Measurements from ENCODE around the gene C2CD4C.
"Not testable (repeated sequence)": the region's sequence is repeated elsewhere in the genome, so short reads cannot be mapped to it uniquely, and the experiment has no call there.

The C2CD4C gene, protein sequence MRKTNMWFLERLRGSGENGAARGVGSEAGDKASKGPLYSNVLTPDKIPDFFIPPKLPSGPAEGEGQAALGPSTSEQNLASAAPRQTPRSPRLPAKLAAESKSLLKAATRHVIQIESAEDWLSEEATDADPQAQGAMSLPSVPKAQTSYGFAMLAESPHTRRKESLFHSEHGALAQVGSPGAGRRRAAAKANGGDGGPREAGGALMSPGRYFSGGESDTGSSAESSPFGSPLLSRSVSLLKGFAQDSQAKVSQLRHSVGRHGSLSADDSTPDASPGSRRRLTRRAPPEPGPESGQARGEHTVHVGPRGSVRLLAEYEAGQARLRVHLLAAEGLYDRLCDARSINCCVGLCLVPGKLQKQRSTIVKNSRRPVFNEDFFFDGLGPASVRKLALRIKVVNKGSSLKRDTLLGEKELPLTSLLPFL

DNA sequence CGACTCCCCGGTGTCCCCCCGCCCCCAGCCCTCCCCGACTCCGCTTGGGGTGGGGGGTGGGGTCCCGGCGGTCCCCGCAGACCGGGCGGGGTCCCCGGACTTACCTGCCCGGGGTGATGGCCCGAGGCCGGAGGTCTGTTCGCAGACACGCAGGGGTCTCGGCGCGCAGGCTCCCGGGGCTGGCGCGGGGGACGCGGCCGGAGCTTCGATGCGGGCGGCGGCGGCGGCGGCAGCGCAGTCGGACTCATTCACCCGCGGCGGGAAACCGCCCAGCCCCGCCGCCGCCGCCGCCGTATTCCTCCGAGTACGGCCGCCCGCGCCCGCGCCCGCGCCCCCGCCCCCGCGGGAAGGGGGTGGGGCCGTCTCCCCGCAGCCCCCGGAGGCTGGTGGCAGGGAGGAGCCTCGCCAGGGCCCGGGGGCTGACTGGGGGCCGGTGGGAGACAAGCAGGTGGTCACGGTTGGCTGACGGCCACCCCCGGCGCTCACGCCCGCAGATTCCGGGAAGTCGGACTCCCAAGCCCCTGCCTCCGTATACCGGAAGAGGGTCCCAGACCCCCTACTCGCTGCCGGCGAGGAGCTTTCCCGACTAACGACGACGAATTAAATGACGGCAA, at the start of gene C2CD4C:
C2CD4C (minus strand) TSS at position 246 of the 614 bp plus-strand sequence. CDS start 786 bp downstream, outside the sequence.
- DNase-seq, result no peak

DNA sequence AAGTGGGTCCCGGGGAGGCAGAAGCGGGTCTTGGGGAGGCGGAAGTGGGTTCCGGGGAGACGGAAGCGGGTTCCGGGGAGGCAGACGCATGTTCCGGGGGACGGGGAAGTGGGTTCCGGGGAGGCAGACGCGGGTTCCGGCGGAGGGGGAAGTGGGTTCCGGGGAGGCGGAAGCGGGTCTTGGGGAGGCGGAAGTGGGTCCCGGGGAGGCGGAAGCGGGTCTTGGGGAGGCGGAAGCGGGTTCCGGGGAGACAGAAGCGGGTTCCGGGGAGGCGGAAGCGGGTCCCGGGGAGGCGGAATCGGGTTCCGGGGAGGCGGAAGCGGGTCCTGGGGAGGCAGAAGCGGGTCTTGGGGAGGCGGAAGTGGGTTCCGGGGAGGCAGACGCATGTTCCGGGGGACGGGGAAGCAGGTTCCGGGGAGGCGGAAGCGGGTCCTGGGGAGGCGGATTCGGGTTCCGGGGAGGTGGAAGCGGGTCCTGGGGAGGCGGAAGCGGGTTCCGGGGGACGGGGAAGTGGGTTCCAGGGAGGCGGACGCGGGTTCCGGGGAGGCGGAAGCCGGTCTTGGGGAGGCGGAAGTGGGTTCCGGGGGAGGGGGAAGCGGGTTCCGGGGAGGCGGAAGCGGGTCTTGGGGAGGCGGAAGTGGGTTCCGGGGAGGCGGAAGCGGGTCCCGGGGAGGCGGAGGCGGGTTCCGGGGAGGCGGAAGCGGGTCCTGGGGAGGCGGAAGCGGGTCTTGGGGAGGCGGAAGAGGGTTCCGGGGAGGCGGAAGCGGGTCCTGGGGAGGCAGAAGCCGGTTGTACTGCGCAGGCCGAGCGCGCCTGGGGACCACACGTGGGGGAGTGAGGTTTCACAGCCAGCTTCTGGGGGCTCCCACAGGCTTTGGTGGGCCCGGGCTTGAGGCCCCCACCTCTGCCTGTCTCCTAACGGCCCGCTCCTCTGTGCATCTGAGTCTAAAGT, 49.4 kb upstream of the C2CD4C start:
- no peak for DNase-seq

DNA sequence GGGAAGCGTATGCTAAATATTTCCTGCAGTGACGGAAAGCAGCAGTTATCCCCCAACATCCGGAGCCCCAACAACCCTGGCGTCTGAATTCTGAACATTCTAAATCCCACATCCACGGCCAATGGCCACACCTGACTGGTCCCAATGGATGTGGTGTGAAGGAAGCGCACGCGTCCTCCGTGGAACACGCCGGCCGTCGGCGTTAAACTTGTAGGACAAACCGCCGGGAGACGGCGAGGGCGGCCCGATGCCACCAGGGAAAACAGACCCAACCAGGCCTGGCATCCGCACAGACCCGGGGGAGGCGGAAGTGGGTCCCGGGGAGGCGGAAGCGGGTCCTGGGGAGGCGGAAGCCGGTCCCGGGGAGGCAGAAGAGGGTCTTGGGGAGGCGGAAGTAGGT, 48.7 kb upstream of the C2CD4C start:
- no peak for DNase-seq

DNA sequence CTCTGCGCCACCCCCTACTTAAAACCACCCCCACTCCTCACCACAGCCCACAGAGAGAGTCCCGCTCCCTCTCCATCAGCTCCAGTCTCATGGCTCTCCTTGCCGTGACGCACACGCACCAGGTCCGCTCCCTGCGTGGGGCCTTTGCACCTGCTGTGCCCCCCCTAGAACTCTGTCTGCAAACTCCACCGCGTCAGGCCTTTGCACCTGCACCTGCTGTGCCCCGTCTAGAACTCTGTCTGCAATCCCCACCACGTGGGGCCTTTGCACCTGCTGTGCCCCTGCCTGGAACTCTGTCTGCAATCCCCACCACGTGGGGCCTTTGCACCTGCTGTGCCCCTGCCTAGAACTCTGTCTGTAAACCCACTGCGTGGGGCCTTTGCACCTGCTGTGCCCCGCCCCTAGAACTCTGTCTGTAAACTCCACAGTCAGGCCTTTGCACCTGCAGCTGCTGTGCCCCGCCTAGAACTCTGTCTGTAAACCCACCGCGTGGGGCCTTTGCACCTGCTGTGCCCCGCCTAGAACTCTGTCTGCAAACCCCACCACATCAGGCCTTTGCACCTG, 47.7 kb upstream of the C2CD4C start:
- no peak for DNase-seq

DNA sequence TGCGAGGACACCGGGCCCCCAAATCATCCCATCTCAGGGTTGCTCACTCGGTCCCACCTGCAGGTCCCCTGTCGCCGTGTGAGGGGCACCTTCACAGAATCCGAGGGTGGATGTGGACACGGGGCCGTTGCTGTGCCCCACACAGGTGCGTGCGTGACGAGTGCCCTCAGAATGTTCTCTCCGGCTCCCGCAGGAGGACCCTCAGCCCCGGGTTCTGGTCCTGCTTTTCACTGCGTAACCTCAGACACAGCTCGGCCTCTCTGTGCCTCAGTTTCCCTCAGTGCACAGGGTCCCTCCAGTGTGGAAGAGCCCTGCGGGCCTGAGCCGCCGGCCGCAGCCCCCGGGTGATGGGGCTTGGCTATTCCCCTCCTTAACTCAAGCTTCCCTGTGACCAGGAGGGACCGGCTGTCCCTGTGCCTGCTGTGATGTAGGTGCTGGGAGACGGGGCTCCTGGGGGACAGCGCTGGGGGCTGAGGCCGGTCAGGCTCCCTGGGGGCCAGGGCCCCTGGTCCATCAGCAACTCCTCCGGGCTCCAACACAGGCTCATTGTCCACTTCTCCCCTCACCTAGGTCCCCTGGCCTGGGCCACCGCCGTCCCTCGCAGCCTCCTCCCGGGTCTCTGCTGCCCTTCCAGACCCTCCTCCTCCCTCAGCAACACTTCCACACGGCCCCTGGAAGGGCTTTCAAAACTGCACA, 47.1 kb upstream of the C2CD4C start:
- DNase-seq, result no peak

DNA sequence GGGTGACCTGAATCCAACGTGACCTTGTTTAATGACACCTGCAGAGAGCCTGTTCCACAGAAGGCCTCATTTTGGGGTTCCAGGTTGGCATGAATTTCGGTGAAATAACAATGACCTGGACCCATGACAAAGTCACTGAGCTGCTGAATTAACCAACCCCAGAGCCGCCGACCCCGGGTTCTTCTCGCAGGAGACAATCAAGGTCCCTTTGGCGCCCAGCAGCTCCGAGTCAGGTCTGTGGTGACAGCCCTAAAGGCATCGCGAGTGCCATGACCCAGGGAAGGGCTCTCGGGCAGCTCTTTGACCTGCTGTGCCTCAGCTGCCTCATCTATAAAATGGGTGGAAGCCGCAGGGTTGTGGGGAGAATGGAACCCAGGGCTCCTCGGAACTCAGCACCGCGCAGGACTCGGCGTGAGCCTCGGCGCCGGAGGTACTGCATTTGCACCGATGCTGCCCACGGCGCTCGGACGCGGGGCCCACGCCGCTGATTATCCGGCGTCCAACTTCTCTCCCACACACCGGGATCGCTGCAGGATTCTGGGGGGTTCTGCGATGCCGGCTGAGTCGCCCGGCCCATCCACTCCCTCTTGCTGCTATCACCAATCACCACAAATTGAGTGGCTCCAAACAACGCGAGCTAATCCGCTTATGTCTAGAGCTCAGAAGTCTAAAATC, 46.2 kb upstream of the C2CD4C start:
- no peak for DNase-seq

DNA sequence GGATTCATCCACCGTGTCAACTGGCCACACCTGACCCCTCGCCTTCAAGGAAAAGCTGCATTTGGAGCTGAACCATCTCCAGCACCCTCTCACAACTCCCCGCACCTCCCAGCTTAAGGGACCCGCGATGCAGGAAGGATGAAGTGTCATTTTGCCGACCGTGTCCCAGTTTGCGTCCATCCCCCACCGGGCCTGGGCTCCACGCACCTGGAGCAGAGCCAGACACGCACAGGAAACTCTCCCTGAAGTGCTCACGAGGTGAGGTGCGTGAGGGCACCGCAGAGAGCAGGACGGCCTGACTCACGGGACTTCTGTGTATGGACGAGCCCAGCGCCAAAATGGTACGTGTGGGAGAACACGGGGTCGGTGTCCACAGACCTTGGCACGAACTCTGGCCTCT, 44.7 kb upstream of the C2CD4C start:
- DNase-seq, result no peak

DNA sequence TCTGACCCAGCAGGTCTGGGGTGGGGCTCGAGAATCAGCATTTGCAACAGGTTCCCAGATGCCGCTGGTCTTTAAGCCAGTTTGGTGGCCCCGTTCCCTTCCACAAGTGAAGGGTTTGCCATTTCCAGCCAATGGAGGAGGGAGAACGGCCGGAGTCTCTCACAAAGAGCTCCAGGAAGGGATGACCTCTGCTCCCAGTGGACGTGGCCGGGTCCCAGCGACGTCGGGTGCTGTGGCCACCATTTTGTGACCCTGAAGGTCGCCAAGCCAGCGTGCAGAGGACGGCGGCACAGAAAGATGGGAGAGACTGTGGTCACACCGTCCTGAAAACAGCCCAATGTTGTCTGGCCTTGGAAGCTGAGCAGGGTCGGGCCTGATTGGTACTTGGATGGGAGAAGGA, 43.9 kb upstream of the C2CD4C start:
- DNase-seq, result no peak

DNA sequence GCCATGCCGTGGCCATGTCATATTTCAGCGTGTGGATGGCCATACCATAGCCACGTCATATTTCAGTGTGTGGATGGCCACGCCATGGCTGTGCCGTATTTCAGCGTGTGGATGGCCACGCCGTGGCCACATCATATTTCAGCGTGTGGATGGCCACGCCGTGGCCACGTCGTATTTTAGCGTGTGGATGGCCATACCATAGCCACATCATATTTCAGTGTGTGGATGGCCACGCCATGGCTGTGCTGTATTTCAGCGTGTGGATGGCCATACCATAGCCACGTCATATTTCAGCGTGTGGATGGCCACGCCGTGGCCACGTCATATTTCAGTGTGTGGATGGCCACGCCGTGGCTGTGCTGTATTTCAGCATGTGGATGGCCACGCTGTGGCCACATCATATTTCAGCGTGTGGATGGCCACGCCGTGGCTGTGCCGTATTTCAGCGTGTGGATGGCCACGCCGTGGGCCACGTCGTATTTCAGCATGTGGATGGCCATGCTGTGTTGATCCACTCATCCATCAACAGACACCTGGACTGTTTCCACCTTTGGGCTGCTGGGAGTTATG, 42.0 kb upstream of the C2CD4C start:
- DNase-seq, result not testable (repeated sequence)

DNA sequence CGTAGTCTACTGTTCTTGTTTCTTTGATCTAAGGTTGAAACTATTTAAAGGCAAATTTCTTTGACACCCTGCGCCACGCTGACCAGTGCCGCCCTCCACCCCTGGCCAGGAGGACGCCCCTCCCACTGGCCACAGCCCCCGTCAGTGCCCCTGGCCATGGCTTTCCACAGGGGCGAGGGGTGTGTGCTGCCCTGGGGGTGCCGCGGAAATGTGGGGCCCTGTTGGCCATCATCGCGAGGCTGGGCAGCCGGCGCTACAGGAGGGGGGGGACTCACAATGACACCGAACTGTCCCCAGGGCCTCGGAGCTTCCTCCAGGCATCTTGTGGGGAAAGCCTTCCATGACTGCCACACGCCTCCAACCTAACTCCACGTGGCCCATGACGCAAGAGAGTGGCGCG, 41.0 kb upstream of the C2CD4C start:
- no peak for DNase-seq

DNA sequence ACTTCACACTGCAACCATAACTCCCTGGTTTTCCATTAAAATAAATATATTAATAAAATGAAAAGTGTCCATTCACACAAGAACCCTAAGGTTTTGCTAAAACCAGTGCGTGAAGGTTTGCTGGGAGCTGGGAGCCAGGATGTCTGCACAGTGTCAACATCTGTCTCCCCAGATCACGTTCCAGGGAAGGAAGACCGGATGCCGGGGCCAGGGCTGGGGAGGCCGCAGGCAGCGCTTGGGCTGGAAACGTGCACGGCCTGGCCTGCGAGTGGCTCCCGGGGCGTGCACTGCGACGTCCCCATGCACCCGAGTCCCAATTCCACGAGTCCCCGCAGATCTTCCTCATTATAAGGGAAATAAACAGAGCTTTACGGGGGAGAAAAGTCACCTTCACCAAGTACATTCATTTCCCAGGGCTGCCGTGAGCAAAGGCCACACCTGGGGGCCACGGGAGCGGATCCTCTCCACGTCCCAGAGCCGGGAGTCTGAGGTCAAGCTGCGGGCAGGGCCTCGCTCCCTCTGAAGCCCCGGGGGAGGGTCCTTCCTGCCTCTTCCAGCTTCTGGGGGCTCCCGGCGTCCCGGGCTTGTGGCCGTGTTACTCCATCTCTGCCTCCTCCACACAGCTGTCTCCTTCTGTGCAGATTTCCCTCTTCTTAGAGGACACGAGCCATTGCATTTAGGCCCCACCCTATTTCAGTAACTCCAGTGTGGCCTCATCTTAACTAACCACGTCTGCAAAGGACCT, 39.0 kb upstream of the C2CD4C start:
- DNase-seq, result no peak

DNA sequence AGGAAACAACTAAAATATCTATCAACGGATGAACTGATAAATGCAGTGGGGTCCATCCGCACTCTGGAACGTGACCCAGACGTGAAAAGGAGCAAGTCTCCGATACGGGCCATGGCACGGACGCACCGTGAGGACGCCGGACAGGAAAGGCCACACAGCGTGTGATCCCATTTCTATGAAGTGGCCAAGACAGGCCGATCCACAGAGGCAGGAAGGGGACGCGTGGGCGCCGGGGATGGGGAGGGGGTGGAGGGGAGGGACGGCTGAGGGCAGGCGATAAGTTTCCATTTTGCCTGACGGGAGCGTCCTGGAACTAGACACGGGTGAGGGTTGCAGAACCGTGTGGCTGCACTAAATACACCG, 38.1 kb upstream of the C2CD4C start:
- DNase-seq, result no peak

DNA sequence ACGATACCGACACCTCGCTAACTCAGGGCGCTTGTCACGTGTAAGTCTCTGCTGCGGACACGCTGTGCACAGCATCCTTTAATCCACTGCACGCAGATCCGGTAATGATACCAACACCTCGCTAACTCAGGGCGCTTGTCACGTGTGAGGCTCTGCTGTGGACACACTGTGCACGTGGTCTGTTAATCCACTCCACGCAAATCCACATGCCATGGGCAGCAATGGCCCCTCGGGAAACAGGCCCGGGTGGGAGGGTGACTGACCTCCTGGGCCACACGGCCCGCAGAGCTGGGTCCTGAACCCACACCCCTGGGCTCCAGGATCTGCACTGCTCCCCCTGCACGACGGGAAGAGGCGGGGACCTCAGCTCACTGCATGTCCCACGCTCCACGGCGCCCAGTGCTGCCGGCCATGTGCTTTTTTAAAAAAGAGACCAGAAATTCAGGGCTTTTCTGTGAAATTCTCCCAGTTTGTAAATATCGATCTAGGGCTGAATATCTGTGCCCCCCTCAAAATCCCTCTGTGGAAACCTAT, 35.8 kb upstream of the C2CD4C start:
- no peak for DNase-seq

DNA sequence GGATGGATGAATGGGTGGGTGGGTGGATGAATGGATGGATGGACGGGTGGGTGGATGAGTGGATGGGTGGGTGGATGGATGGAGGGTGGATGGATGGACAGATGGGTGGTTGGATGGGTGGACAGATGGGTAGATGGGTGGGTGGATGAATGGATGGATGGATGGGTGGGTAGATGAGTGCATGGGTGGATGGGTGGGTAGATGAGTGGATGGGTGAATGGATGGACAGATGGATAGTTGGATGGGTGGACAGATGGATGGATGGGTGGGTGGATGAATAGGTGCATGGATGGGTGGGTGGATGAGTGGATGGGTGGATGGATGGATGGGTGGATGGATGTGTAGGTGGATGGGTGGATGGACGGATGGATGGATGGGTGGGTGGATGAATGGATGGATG, 34.1 kb upstream of the C2CD4C start:
- no peak for DNase-seq

DNA sequence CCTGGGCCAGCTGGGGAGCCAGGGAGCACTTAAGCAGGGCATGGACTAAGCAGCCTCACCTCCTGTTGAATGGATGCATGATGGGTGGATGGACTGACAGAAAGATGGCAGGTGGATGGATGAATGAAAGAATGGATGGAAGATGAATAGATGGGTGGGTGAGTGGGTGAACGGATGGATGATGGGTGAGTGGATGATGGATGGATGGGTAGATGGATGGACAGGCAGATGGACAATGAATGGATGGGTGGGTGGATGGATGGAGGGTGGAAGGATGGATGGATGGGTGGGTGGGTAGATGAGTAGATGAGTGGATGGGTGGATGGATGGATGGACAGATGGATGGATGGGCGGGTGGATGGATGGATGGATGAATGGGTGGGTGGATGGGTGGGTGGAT, 33.1 kb upstream of the C2CD4C start:
- no peak for DNase-seq

DNA sequence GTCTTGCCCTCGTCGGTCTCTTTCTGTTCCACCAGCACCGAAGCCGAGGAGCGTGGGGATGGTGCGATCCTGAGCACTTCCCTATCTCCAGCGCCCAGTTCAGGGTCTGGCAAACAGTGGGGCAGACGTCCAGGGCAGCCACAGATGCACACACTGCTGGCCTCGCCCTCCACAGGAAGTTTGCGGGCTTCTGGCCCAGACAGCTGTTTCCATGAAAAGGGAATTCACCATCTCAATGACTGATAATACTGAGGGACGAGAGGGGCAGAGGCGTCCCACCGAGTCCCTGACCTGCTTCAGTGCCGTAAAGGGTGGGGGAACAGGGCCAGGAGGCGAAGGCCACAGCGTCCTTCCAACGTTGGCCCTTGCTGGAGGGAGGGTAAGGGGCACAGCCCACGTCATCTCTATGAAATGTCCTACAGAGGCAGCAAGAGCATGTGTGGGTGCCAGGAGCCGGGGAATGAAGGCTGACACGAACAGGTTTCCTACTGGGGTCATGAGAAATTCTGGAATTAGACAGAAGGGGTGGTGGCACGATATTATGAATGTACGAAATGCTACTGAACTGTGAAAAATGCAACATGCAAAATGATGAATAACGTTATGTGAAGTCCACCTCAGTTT, 32.4 kb upstream of the C2CD4C start:
- DNase-seq, result no peak

DNA sequence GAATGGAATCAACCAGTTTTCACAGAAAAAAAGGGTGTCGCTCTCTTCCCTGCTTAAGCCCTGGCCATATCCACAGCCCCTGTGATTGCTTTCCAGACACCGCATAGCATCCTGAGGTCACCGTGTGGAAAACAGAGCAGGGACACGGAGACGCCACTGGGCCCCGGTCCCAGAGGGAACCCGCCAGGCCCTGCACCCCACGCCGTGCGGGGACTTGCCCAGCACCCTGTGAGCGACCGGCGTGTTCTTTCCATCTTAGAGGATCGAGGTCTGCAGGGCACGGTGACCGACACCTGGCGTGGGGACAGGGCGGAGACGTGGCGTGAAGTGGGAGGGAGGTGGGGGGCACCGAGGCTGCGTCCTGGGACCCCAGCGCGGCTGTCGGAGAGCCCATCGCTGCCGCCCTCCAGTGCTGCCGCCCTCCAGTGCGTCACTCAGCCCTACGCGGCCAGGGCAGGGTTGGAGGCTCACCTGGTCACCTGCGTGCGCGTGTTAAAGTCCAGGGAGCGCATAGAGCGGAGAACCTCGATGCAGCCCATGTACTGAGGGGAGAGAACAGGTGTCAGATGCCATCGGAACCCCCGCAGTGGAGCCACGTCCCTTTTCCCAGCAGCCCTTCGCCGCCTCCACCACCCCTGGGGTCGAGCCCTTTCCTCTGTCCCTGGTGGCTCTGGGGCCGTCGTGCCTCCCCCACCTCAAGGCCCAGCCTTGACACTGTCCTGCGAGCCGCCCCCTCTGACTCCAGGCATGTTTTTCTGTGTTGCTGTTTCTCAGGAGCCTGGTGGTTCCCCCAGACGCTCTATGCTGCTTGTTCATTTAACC, 31.7 kb upstream of the C2CD4C start:
- DNase-seq, result no peak

DNA sequence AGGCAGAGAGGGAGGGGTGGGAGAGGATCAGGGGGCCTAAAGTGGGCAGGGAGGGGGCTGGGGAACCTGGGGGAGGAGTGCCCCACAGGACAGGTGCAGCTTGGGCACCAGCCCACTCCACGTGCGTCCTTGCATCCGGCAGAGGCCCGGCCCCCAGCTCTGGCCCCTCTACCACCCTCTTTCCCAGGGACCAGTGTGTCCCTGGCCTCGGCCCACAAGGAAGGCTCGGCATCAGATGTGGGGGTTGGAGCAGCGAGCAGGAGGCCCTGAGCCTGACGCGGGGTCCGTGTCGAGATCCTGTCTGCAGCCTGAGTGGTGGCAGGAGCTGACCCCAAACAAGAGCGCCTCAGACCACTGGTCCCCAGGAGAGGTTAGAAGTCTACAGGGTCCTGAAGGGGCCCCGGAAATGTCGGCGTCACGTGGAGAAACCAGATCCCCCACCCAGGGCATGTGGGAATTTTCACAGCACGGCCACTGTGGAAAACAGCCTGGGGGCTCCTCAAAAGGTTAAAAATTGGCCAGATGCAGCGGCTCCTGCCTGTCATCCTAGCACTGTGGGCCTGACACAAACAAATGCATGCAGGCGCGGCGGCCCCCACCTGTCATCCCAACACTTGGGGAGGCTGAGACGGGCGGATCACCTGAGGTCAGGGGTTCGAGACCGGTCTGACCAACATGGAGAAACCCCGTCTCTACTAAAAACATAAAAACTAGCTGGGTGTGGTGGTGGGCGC, 30.4 kb upstream of the C2CD4C start:
- no peak for DNase-seq

All from NCI-H1694 (cell line).